ENCODE data around the gene PPM1D. TPM values are rescaled to one million over a fixed set of nuclear protein-coding genes. Genes with fewer than 3 reads are reported as not detected.

The PPM1D gene
- total and polyA plus RNA-seq, 2 experiments from 2014 or later: 7.8 to 13.3 TPM

GRCh38 chr17:60562421-60562820 lies 37.6 kb upstream of the PPM1D start:
- TF ChIP-seq POLR2AphosphoS5 (IDR thresholded peaks at IDR 0.05; ENCODE audit: low read depth) (no peak), ETS1 (IDR thresholded peaks at IDR 0.05) (no peak), ZNF462 (CRISPR knock-in tag; IDR thresholded peaks at IDR 0.05) (no peak), CTCF (conservative IDR thresholded peaks at IDR 0.05; ENCODE audit: low read depth in 2 of 2) (no peak), NANOG (IDR thresholded peaks at IDR 0.05; ENCODE audit: borderline replicate concordance) (no peak), EZH2phosphoT487 (IDR thresholded peaks at IDR 0.05; ENCODE audit: unreplicated experiment) (no peak), REST (IDR thresholded peaks at IDR 0.05; ENCODE audit: unreplicated experiment) (no peak), CREB1 (CRISPR knock-in tag; IDR thresholded peaks at IDR 0.05; ENCODE audit: low read depth) (no peak), ZNF114 (CRISPR knock-in tag; IDR thresholded peaks at IDR 0.05) (no peak), STAT1 (IDR thresholded peaks at IDR 0.05; ENCODE audit: unreplicated experiment) (no peak), EZH2 (IDR thresholded peaks at IDR 0.05; ENCODE audit: low read depth, unreplicated experiment) (no peak), JUNB (IDR thresholded peaks at IDR 0.05; ENCODE audit: unreplicated experiment) (no peak), ZNF331 (CRISPR knock-in tag; IDR thresholded peaks at IDR 0.05; ENCODE audit: low read depth) (no peak)
- Histone ChIP-seq H3F3A (replicated peaks; ENCODE audit: low read depth) (no peaks in the 10 kb centered on the region), H3K36me3 (ENCODE audit: insufficient read depth) (no peaks in the 10 kb centered on the region), H4K20me1 (replicated peaks; ENCODE audit: insufficient read depth) (no peaks in the 10 kb centered on the region), H2AFZ (no peak overlapping the region), H3K9me2 (ENCODE audit: insufficient read depth) (no peaks in the 10 kb centered on the region), H3K4me2 (no peak overlapping the region), H3K4me3 (no peak overlapping the region), H3K4me1 (ENCODE audit: insufficient read depth) (no peaks in the 10 kb centered on the region), H3K79me2 (replicated peaks; ENCODE audit: insufficient read depth) (no peaks in the 10 kb centered on the region), H3K27me3 (ENCODE audit: insufficient read depth) (no peaks in the 10 kb centered on the region), H3K27ac (ENCODE audit: low read depth) (no peak overlapping the region)
- Mint-ChIP-seq H3K27ac (no peak overlapping the region), H3K9me3 (peaks cover 17% of the 10 kb centered on the region), H3K36me3 (ENCODE audit: low read depth) (peaks cover 16% of the 10 kb centered on the region), H3K27me3 (ENCODE audit: insufficient read depth, low read depth, poor library complexity) (no peaks in the 10 kb centered on the region), H3K4me1 (no peaks in the 10 kb centered on the region), H3K4me3 (no peak overlapping the region)
- DNase-seq (ENCODE audit: low spot score): no peak
- no peak for ATAC-seq

All from GM23338 (cell line).